ENCODE results near the gene CMTM4. TPM values are rescaled to one million over a fixed set of nuclear protein-coding genes. Genes with fewer than 3 reads are reported as not detected.

The CMTM4 gene
- polyA plus RNA-seq, 1 donor from 2014 or later, result 27.2 TPM

- Histone ChIP-seq H3K4me3 (ENCODE audit: low read length) (no peak overlapping the region), H3K4me2 (ENCODE audit: low read length) (no peak overlapping the region), H3K9ac (ENCODE audit: low read length) (no peak overlapping the region), H2AFZ (ENCODE audit: low read depth, low read length) (no peak overlapping the region), H3K27me3 (ENCODE audit: insufficient read depth, low read depth, low read length) (no peaks in the 10 kb centered on the region), H3K79me2 (replicated peaks; ENCODE audit: insufficient read depth, low read length) (no peaks in the 10 kb centered on the region), H3K36me3 (ENCODE audit: insufficient read depth, low read length) (peaks cover 4% of the 10 kb centered on the region), H3K9me2 (ENCODE audit: insufficient read depth, low read length) (no peaks in the 10 kb centered on the region), H3K27ac (ENCODE audit: low read length) (no peak overlapping the region), H4K20me1 (ENCODE audit: insufficient read depth) (no peaks in the 10 kb centered on the region), H3F3A (ENCODE audit: insufficient read depth, low read length, poor library complexity, severe bottlenecking) (no peaks in the 10 kb centered on the region), H3K9me3 (ENCODE audit: low read length) (no peaks in the 10 kb centered on the region)
- TF ChIP-seq REST (IDR thresholded peaks at IDR 0.05; ENCODE audit: borderline replicate concordance) (no peak), CTCF (IDR thresholded peaks at IDR 0.05; ENCODE audit: poor library complexity, severe bottlenecking) (no peak), POLR2AphosphoS5 (IDR thresholded peaks at IDR 0.05) (no peak), TAF1 (IDR thresholded peaks at IDR 0.05; ENCODE audit: low read depth) (no peak), EP300 (conservative IDR thresholded peaks at IDR 0.05; ENCODE audit: poor library complexity, severe bottlenecking) (no peak), RAD21 (conservative IDR thresholded peaks at IDR 0.05) (no peak), SMC3 (conservative IDR thresholded peaks at IDR 0.05; ENCODE audit: poor library complexity) (no peak), EZH2 (IDR thresholded peaks at IDR 0.05; ENCODE audit: borderline replicate concordance, insufficient read depth, low read length, poor library complexity, severe bottlenecking) (no peak), MXI1 (conservative IDR thresholded peaks at IDR 0.05; ENCODE audit: poor library complexity, severe bottlenecking) (no peak)
Observed at GRCh38 chr16:66623755-66624154, 72.8 kb downstream of the CMTM4 start.

- Histone ChIP-seq H3K27me3 (ENCODE audit: insufficient read depth, low read depth, low read length) (no peaks in the 10 kb centered on the region), H3K27ac (ENCODE audit: low read length) (no peak overlapping the region), H3F3A (ENCODE audit: insufficient read depth, low read length, poor library complexity, severe bottlenecking) (no peaks in the 10 kb centered on the region), H3K9me3 (ENCODE audit: low read length) (no peaks in the 10 kb centered on the region), H3K79me2 (replicated peaks; ENCODE audit: insufficient read depth, low read length) (no peaks in the 10 kb centered on the region), H4K20me1 (ENCODE audit: insufficient read depth) (no peaks in the 10 kb centered on the region), H2AFZ (ENCODE audit: low read depth, low read length) (no peak overlapping the region), H3K4me2 (ENCODE audit: low read length) (no peak overlapping the region), H3K9me2 (ENCODE audit: insufficient read depth, low read length) (no peaks in the 10 kb centered on the region), H3K4me3 (ENCODE audit: low read length) (no peak overlapping the region), H3K36me3 (ENCODE audit: insufficient read depth, low read length) (peaks cover 4% of the 10 kb centered on the region), H3K9ac (ENCODE audit: low read length) (no peak overlapping the region)
- TF ChIP-seq MXI1 (conservative IDR thresholded peaks at IDR 0.05; ENCODE audit: poor library complexity, severe bottlenecking) (no peak), EP300 (conservative IDR thresholded peaks at IDR 0.05; ENCODE audit: poor library complexity, severe bottlenecking) (no peak), SMC3 (conservative IDR thresholded peaks at IDR 0.05; ENCODE audit: poor library complexity) (no peak), EZH2 (IDR thresholded peaks at IDR 0.05; ENCODE audit: borderline replicate concordance, insufficient read depth, low read length, poor library complexity, severe bottlenecking) (no peak), POLR2AphosphoS5 (IDR thresholded peaks at IDR 0.05) (no peak), CTCF (IDR thresholded peaks at IDR 0.05; ENCODE audit: poor library complexity, severe bottlenecking) (no peak), REST (IDR thresholded peaks at IDR 0.05; ENCODE audit: borderline replicate concordance) (no peak), RAD21 (conservative IDR thresholded peaks at IDR 0.05) (no peak), TAF1 (IDR thresholded peaks at IDR 0.05; ENCODE audit: low read depth) (no peak)
Observed at GRCh38 chr16:66622863-66623262, 73.7 kb downstream of the CMTM4 start.
